Glomerular visceral epithelial cell (primary cell): ENCODE results near the gene NFIA.
"Not testable (repeated sequence)": the region's sequence is repeated elsewhere in the genome, so short reads cannot be mapped to it uniquely, and the experiment has no call there.

Experiments used
- DNase-seq: peaks from one replicate; pipeline ENCODE4 v3.0.0-alpha.2; 2016; ENCODE audit errors: extremely low spot score

NFIA gene

GRCh38 chr1:61102041-61102440, 19.7 kb downstream of the NFIA start:
- DNase-seq: no peak

GRCh38 chr1:61102621-61103020, 20.3 kb downstream of the NFIA start:
- no peak for DNase-seq

GRCh38 chr1:61104220-61104671, 21.9 kb downstream of the NFIA start:
- DNase-seq: no peak

GRCh38 chr1:61107638-61108037, 25.3 kb downstream of the NFIA start:
- no peak for DNase-seq

- no peak for DNase-seq
Measured at GRCh38 chr1:61109158-61109557, 26.8 kb downstream of the NFIA start.

GRCh38 chr1:61109910-61110309, 27.5 kb downstream of the NFIA start:
- DNase-seq: no peak

- no peak for DNase-seq
Measured at GRCh38 chr1:61110554-61110953, 28.2 kb downstream of the NFIA start.

- DNase-seq: no peak
Measured at GRCh38 chr1:61111084-61112004, 29.0 kb downstream of the NFIA start.

- DNase-seq: no peak
Measured at GRCh38 chr1:61114178-61114870, 32.0 kb downstream of the NFIA start.

GRCh38 chr1:61115436-61115835, 33.1 kb downstream of the NFIA start:
- no peak for DNase-seq

GRCh38 chr1:61116421-61116820, 34.1 kb downstream of the NFIA start:
- no peak for DNase-seq

- DNase-seq: no peak
Measured at GRCh38 chr1:61117283-61117682, 34.9 kb downstream of the NFIA start.

GRCh38 chr1:61119085-61119484, 36.7 kb downstream of the NFIA start:
- no peak for DNase-seq

GRCh38 chr1:61120246-61120840, 38.0 kb downstream of the NFIA start:
- DNase-seq: no peak

- DNase-seq: no peak
Measured at GRCh38 chr1:61120998-61121397, 38.6 kb downstream of the NFIA start.

- no peak for DNase-seq
Measured at GRCh38 chr1:61121631-61122030, 39.3 kb downstream of the NFIA start.

GRCh38 chr1:61122389-61122788, 40.0 kb downstream of the NFIA start:
- DNase-seq: no peak

GRCh38 chr1:61123326-61123725, 41.0 kb downstream of the NFIA start:
- DNase-seq: no peak

GRCh38 chr1:61124078-61124477, 41.7 kb downstream of the NFIA start:
- DNase-seq: no peak

GRCh38 chr1:61124696-61125095, 42.3 kb downstream of the NFIA start:
- no peak for DNase-seq

- no peak for DNase-seq
Measured at GRCh38 chr1:61125263-61125662, 42.9 kb downstream of the NFIA start.

GRCh38 chr1:61125895-61126294, 43.5 kb downstream of the NFIA start:
- no peak for DNase-seq

GRCh38 chr1:61126843-61127242, 44.5 kb downstream of the NFIA start:
- DNase-seq: not testable (repeated sequence)
